IMR-90 (cell line): ENCODE measurements around the gene ECSCR. TPM values are rescaled to one million over a fixed set of nuclear protein-coding genes. Genes with fewer than 3 reads are reported as not detected.

Experiments
- ATAC-seq: fragments of 200-7000 bp; cut with Tn5 transposase; 2 replicates; pipeline ENCODE4 v1.9.1; 2020; ENCODE audit warnings: low read depth, mild to moderate bottlenecking, moderate library complexity
- Bru-seq: library from RNA; stranded (reverse); fragments of 400-500 nt; gene quantifications from one replicate; lab custom pipeline; 2021; lab: Mats Ljungman, UMichigan
- BruChase-seq, 2 experiments: library from RNA; stranded (reverse); fragments of 400-500 nt; gene quantifications; one replicate each; lab custom pipeline; 2021; lab: Mats Ljungman, UMichigan
- BruUV-seq: library from RNA; stranded (reverse); fragments of 400-500 nt; replicated peaks from 2 replicates; lab custom pipeline; 2021; lab: Mats Ljungman, UMichigan
- CTCF ChIA-PET: fragments of 300-600 bp; formaldehyde crosslinking; extraction: SDS; loops from one replicate; lab custom pipeline; 2021; ENCODE audit warnings: antibody characterized with exemption; lab: Yijun Ruan, JAX
- POLR2A ChIA-PET: fragments of 300-600 bp; sonication (Branson Sonifier 250); formaldehyde crosslinking; loops from one replicate; lab custom pipeline; 2022; ENCODE audit warnings: antibody characterized with exemption; ENCODE audit not compliant: unreplicated experiment; lab: Charles Lee
- DNase-seq: peaks from one replicate; pipeline ENCODE4 v3.0.0; 2013
- H2AFZ ChIP-seq: replicated peaks from 2 replicates; pipeline ENCODE3; 2013; ENCODE audit warnings: low read length, mild to moderate bottlenecking; ENCODE audit not compliant: poor library complexity
- H2AK5ac ChIP-seq: 2 replicates; pipeline ENCODE4 v1.6.1; 2013; ENCODE audit warnings: low read depth, low read length, inconsistent platforms
- H2AK9ac ChIP-seq: replicated peaks from 2 replicates; pipeline ENCODE3; 2013; ENCODE audit warnings: mild to moderate bottlenecking, low read depth, low read length, moderate library complexity; ENCODE audit not compliant: poor library complexity
- H2BK120ac ChIP-seq: 2 replicates; pipeline ENCODE4 v1.6.1; 2013; ENCODE audit warnings: low read depth, low read length, inconsistent platforms
- H2BK15ac ChIP-seq: 3 replicates; pipeline ENCODE4 v1.6.1; 2013; ENCODE audit warnings: low read depth, low read length, inconsistent platforms
- H2BK20ac ChIP-seq: 2 replicates; pipeline ENCODE4 v1.6.1; 2013; ENCODE audit warnings: low read depth, mild to moderate bottlenecking, inconsistent platforms, low read length, moderate library complexity
- H2BK5ac ChIP-seq: 2 replicates; pipeline ENCODE4 v1.6.1; 2013; ENCODE audit warnings: mild to moderate bottlenecking, low read depth, low read length, inconsistent platforms; ENCODE audit not compliant: poor library complexity, severe bottlenecking
- H3K14ac ChIP-seq: replicated peaks from 2 replicates; pipeline ENCODE4 v1.6.1; 2013; ENCODE audit warnings: low read depth, low read length, inconsistent platforms
- H3K18ac ChIP-seq: 2 replicates; pipeline ENCODE4 v1.6.1; 2013; ENCODE audit warnings: low read depth, low read length, control low read depth
- H3K23ac ChIP-seq: 2 replicates; pipeline ENCODE4 v1.6.1; 2013; ENCODE audit warnings: low read depth, low read length, inconsistent platforms
- H3K27ac ChIP-seq: 2 replicates; pipeline ENCODE4 v1.5.1; 2013; ENCODE audit warnings: mild to moderate bottlenecking, control low read depth, low read length; ENCODE audit not compliant: insufficient read depth
- H3K27me3 ChIP-seq: 2 replicates; pipeline ENCODE4 v1.6.1; 2013; ENCODE audit warnings: low read length; ENCODE audit not compliant: control insufficient read depth, insufficient read depth
- H3K36me3 ChIP-seq: 2 replicates; pipeline ENCODE4 v1.6.1; 2013; ENCODE audit warnings: low read length, mixed read lengths; ENCODE audit not compliant: control insufficient read depth, insufficient read depth
- H3K4ac ChIP-seq: 2 replicates; pipeline ENCODE4 v1.6.1; 2013; ENCODE audit warnings: low read depth, low read length, inconsistent platforms
- H3K4me1 ChIP-seq: 2 replicates; pipeline ENCODE4 v1.6.1; 2013; ENCODE audit warnings: low read length, mixed read lengths; ENCODE audit not compliant: control insufficient read depth, insufficient read depth
- H3K4me2 ChIP-seq: 2 replicates; pipeline ENCODE4 v1.6.1; 2013; ENCODE audit warnings: low read depth, mild to moderate bottlenecking, control low read depth, low read length, moderate library complexity
- H3K4me3 ChIP-seq: 2 replicates; pipeline ENCODE4 v1.5.1; 2013; ENCODE audit warnings: low read depth, mild to moderate bottlenecking, control low read depth, low read length, moderate library complexity; ENCODE audit not compliant: insufficient read depth
- H3K56ac ChIP-seq: 2 replicates; pipeline ENCODE4 v1.6.1; 2013; ENCODE audit warnings: low read length, inconsistent platforms; ENCODE audit not compliant: insufficient read depth; ENCODE audit errors: extremely low read depth
- H3K79me1 ChIP-seq, 2 experiments: 2 replicates each; pipeline ENCODE4 v1.6.1; 2013; ENCODE audit warnings: low read length in 2 of 2, inconsistent platforms in 1 of 2, low read depth in 1 of 2
- H3K9ac ChIP-seq: 2 replicates; pipeline ENCODE4 v1.6.1; 2013; ENCODE audit warnings: low read depth, low read length, control low read depth
- H3K9me1 ChIP-seq: 2 replicates; pipeline ENCODE4 v1.6.1; 2013; ENCODE audit warnings: low read length, inconsistent platforms; ENCODE audit not compliant: insufficient read depth
- H3K9me3 ChIP-seq: 2 replicates; pipeline ENCODE4 v1.6.1; 2013; ENCODE audit warnings: low read length; ENCODE audit not compliant: control insufficient read depth, insufficient read depth
- H4K20me1 ChIP-seq: 2 replicates; pipeline ENCODE4 v1.6.1; 2013; ENCODE audit warnings: low read length, inconsistent platforms; ENCODE audit not compliant: insufficient read depth
- H4K5ac ChIP-seq: 2 replicates; pipeline ENCODE4 v1.6.1; 2013; ENCODE audit warnings: mild to moderate bottlenecking, low read depth, low read length, control low read depth
- H4K8ac ChIP-seq, 2 experiments: 2 replicates each; pipeline ENCODE4 v1.6.1; 2013; ENCODE audit warnings: low read depth in 2 of 2, low read length in 2 of 2, control low read depth in 1 of 2, inconsistent platforms in 1 of 2
- H4K91ac ChIP-seq: 2 replicates; pipeline ENCODE4 v1.6.1; 2013; ENCODE audit warnings: low read depth, low read length, inconsistent platforms; ENCODE audit not compliant: insufficient read depth
- CEBPB ChIP-seq: IDR thresholded peaks from 2 replicates; pipeline ENCODE4 v1.6.1; 2012; ENCODE audit warnings: low read depth, low read length, improper control_type of control experiment
- CHD1 ChIP-seq: IDR thresholded peaks from 2 replicates; pipeline ENCODE4 v1.6.1; 2012; ENCODE audit warnings: low read depth, low read length, improper control_type of control experiment
- FOS ChIP-seq: fragments of 150-350 bp; IDR thresholded peaks from 2 replicates; pipeline ENCODE4 v1.6.1; 2016; ENCODE audit warnings: low read depth, low read length
- MXI1 ChIP-seq: IDR thresholded peaks from 2 replicates; pipeline ENCODE4 v1.6.1; 2012; ENCODE audit warnings: low read depth, mild to moderate bottlenecking, low read length, moderate library complexity, borderline replicate concordance
- RAD21 ChIP-seq: IDR thresholded peaks from 2 replicates; pipeline ENCODE4 v1.6.1; 2012; ENCODE audit warnings: low read length, improper control_type of control experiment
- RFX5 ChIP-seq: IDR thresholded peaks from 2 replicates; pipeline ENCODE4 v1.8.0; 2012; ENCODE audit warnings: low read depth, mild to moderate bottlenecking, low read length, moderate library complexity
- WGBS, 2 experiments: methylation state at CpG; one replicate each; pipeline versions ENCODE4 v1.1.5 to v1.1.7; 2013; ENCODE audit warnings: missing lambda C conversion rate in 2 of 2; ENCODE audit not compliant: insufficient read length in 1 of 2; ENCODE audit errors: extremely low coverage in 2 of 2; 5-methylcytosine and 5-hydroxymethylcytosine counted together
- dilution Hi-C: fragments of 300-500 bp; cut with HindIII; formaldehyde crosslinking; loops from one replicate; pipeline ENCODE4 v1.14.3; 2018; ENCODE audit warnings: low sequenced_read_pairs; ENCODE audit not compliant: unreplicated experiment
- in situ Hi-C: fragments of 300-500 bp; cut with MboI; formaldehyde crosslinking; loops from 3 replicates; pipeline ENCODE4 v1.14.3; 2019; ENCODE audit warnings: low sequenced_read_pairs, inconsistent platforms, mixed read lengths
- intact Hi-C: fragments of 100-400 bp; cut with micrococcal nuclease; formaldehyde crosslinking; loops from 2 replicates; pipeline ENCODE4 v1.10.0; 2022
- long read RNA-seq: library from polyadenylated mRNA; unstranded; transcript quantifications from one replicate; pipeline ENCODE4 v2.0.0, GENCODE V29; 2021; ENCODE audit not compliant: unreplicated experiment
- polyA plus RNA-seq, 3 experiments: library from polyadenylated mRNA; depleted of rRNA; stranded (reverse); fragments of >200 nt; gene quantifications; 2 replicates each; pipeline ENCODE4 v1.2.3, GENCODE V29; 2012; ENCODE audit warnings: low replicate concordance in 1 of 3
- total RNA-seq: library from RNA; depleted of rRNA; stranded (reverse); fragments of >200 nt; gene quantifications from 2 replicates; pipeline ENCODE4 v1.2.3, GENCODE V29; 2012; rRNA removed
- TF ChIP-seq, protein P1 (sequence below): fragments of 150-350 bp; IDR thresholded peaks from 2 replicates; pipeline ENCODE4 v1.6.1; 2017; ENCODE audit warnings: mild to moderate bottlenecking, antibody characterized with exemption, low read length, low read depth
- TF ChIP-seq, protein P2 (sequence below): conservative IDR thresholded peaks from 2 replicates; pipeline ENCODE4 v1.5.1; 2012; ENCODE audit warnings: mild to moderate bottlenecking, low read depth, low read length, improper control_type of control experiment

The ECSCR gene, protein sequence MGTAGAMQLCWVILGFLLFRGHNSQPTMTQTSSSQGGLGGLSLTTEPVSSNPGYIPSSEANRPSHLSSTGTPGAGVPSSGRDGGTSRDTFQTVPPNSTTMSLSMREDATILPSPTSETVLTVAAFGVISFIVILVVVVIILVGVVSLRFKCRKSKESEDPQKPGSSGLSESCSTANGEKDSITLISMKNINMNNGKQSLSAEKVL
- total RNA-seq, result 3.1 and 3.9 TPM in 2 replicates
- 3.6 and 3.8 TPM in 2 replicates for polyA plus RNA-seq (2012; rRNA removed)
- polyA plus RNA-seq (2012; cell fraction: cytosol; rRNA removed), result 4.6 and 4.8 TPM in 2 replicates
- polyA plus RNA-seq (2012; cell fraction: nucleus; rRNA removed; ENCODE audit: low replicate concordance), result 1.7 and 1.9 TPM in 2 replicates
- Bru-seq, nascent RNA, result not detected
- not detected for BruChase-seq, experiment 1, labeled RNA remaining after a 6-hour chase
- not detected for BruChase-seq, experiment 2, labeled RNA remaining after a 2-hour chase
- long read RNA-seq, result 0 reads

DNA sequence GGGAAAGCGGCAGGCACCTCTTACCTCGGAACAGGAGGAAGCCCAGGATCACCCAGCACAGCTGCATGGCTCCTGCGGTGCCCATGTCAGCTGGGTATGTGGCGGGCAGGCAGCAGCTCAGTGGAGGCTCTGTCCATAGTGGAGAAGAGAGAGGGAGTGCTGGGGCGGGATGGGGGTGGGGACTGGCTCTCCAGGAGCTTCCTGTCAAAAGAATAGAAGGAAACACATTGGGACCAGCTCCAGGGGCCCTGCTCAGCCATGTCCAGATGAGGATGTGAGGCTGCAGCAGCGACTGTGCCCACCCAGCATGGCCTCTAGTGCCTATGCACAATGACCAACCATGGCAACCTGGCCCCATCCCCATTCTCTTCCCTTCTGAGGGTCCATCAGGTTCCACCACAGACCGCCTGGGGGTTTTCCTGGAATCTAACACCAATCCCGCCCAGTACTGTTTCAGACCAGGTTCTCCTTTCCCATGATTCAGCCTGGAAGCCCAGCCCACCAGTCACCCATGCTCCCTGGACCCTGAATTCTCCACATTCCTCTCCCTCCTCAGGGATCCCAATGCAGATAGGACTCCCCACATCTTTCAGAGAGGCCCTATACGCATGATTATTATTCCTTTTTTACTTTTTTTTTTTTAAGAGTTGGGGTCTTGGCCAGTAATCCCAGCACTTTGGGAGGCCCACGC, at the start of gene ECSCR:
TSS of gene ECSCR (minus strand) at position 158 of the 691 bp plus-strand sequence. CDS start at position 85, 73 bp downstream.
- peak within 1 kb of the TSS; percentile 79 for H4K91ac ChIP-seq
- peak within 1 kb of the TSS; percentile 56; the same call in 1 of the 2 replicates for H3K4me2 ChIP-seq
- H2AK5ac ChIP-seq, result peak within 1 kb of the TSS; percentile 82
- H2BK20ac ChIP-seq, result peak within 1 kb of the TSS; percentile 87
- no peak within 1 kb of the TSS for H3K4me3 ChIP-seq
- peak within 1 kb of the TSS; percentile 42 to 72 for H4K8ac ChIP-seq
- ChIA-PET POLR2A (no interaction called here), CTCF (no interaction called here)
- dilution Hi-C loops (no loop called here), in situ Hi-C loops (no loop called here), intact Hi-C loops (no loop called here)
- H3K27ac ChIP-seq, result peak within 1 kb of the TSS; percentile 6; the same call in 1 of the 2 replicates
- H2BK5ac ChIP-seq, result peak within 1 kb of the TSS; percentile 78
- peak within 1 kb of the TSS; percentile 81 for H2AK9ac ChIP-seq
- no peaks in the 10 kb centered on the region for H4K20me1 ChIP-seq
- peak within 1 kb of the TSS; percentile 81 for H3K14ac ChIP-seq
- no TSS peak for BruUV-seq
- H3K9me1 ChIP-seq, result peaks cover 18% of the 10 kb centered on the region
- peaks cover 23% of the 10 kb centered on the region for H3K4me1 ChIP-seq
- ATAC-seq (no peak), DNase-seq (no peak)
- WGBS, 2 experiments, result 77% methylated on average over 6 of the region's 10 CpGs; no CpG with 5 or more reads in 1 of the 2 experiments
- no peaks in the 10 kb centered on the region for H3K27me3 ChIP-seq
- TF ChIP-seq CEBPB, result no peak
- TF ChIP-seq, protein P1, sequence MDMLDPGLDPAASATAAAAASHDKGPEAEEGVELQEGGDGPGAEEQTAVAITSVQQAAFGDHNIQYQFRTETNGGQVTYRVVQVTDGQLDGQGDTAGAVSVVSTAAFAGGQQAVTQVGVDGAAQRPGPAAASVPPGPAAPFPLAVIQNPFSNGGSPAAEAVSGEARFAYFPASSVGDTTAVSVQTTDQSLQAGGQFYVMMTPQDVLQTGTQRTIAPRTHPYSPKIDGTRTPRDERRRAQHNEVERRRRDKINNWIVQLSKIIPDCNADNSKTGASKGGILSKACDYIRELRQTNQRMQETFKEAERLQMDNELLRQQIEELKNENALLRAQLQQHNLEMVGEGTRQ, result no peak
- TF ChIP-seq CHD1, result no peak
- no peak for TF ChIP-seq RFX5
- TF ChIP-seq FOS, result no peak
- TF ChIP-seq RAD21, result no peak
- no peak for TF ChIP-seq MXI1
- TF ChIP-seq, protein P2, sequence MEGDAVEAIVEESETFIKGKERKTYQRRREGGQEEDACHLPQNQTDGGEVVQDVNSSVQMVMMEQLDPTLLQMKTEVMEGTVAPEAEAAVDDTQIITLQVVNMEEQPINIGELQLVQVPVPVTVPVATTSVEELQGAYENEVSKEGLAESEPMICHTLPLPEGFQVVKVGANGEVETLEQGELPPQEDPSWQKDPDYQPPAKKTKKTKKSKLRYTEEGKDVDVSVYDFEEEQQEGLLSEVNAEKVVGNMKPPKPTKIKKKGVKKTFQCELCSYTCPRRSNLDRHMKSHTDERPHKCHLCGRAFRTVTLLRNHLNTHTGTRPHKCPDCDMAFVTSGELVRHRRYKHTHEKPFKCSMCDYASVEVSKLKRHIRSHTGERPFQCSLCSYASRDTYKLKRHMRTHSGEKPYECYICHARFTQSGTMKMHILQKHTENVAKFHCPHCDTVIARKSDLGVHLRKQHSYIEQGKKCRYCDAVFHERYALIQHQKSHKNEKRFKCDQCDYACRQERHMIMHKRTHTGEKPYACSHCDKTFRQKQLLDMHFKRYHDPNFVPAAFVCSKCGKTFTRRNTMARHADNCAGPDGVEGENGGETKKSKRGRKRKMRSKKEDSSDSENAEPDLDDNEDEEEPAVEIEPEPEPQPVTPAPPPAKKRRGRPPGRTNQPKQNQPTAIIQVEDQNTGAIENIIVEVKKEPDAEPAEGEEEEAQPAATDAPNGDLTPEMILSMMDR, result no peak
- H3K23ac ChIP-seq, result peak within 1 kb of the TSS; percentile 77; the same call in 1 of the 2 replicates
- H3K56ac ChIP-seq, result no peak within 1 kb of the TSS
- peak within 1 kb of the TSS; percentile 53; the same call in 1 of the 2 replicates for H4K5ac ChIP-seq
- H3K79me1 ChIP-seq, result no peaks in the 10 kb centered on the region; a peak in 1 of 4 replicates
- peak within 1 kb of the TSS; percentile 84 for H2BK120ac ChIP-seq
- H3K36me3 ChIP-seq, result no peaks in the 10 kb centered on the region
- H3K9me3 ChIP-seq, result no peaks in the 10 kb centered on the region
- peak within 1 kb of the TSS; percentile 82; the same call in 1 of the 2 replicates for H3K18ac ChIP-seq
- H3K4ac ChIP-seq, result peak within 1 kb of the TSS; percentile 85
- H2BK15ac ChIP-seq, result peak within 1 kb of the TSS; percentile 79; the same call in 2 of the 3 replicates
- H3K9ac ChIP-seq, result no peak within 1 kb of the TSS
- H2AFZ ChIP-seq, result peak within 1 kb of the TSS; percentile 76
